Measurements from ENCODE around the gene C19orf47.
A peak's percentile ranks its signal among the peaks of the same experiment; 100 is the strongest.

C19orf47 gene

GRCh38 chr19:40282920-40283319, 65.3 kb downstream of the C19orf47 start:
- no peak overlapping the region for H3K4me3 ChIP-seq (ENCODE audit: control insufficient read depth in 1 of 7, extremely low read depth in 1 of 7, insufficient read depth in 4 of 7, low read depth in 2 of 7, low read length in 6 of 7)
- ChIA-PET POLR2A (no interaction called here), CTCF (interaction anchor here (1.8 kb wide), 1 partner anchor 8 kb away, joined by 4 read pairs; no protein-coding TSS in a partner anchor)
- no peaks in the 10 kb centered on the region for H3K9me3 ChIP-seq (ENCODE audit: control extremely low read depth in 1 of 5, control insufficient read depth in 4 of 5, insufficient read depth in 2 of 5, low read depth in 1 of 5, low read length in 4 of 5)
- DNase-seq, result no peak
- no peaks in the 10 kb centered on the region for H3K27me3 ChIP-seq (replicated peaks in 2 of 5; ENCODE audit: control insufficient read depth in 4 of 5, insufficient read depth in 5 of 5, low read length in 4 of 5)
- H3K4me1 ChIP-seq (ENCODE audit: control extremely low read depth in 1 of 4, control insufficient read depth in 4 of 4, insufficient read depth in 4 of 4, low read length in 3 of 4), result peaks cover 5 to 64% (median 60%) of the 10 kb centered on the region in 4 experiments
- WGBS (ENCODE audit: insufficient coverage), result 87% methylated on average over 4 of the region's 4 CpGs
- H3K36me3 ChIP-seq (ENCODE audit: control insufficient read depth in 4 of 4, insufficient read depth in 4 of 4, low read length in 3 of 4), result peaks cover 0 to 15% (median 5%) of the 10 kb centered on the region in 4 experiments
- peak overlapping the region in 1 of 2 experiments; percentile 92 for H3K27ac ChIP-seq (ENCODE audit: insufficient read depth in 1 of 2, low read depth in 1 of 2, low read length in 2 of 2, poor library complexity in 1 of 2, severe bottlenecking in 2 of 2)

GRCh38 chr19:40282209-40282580, 66.0 kb downstream of the C19orf47 start:
- no peak overlapping the region for H3K4me3 ChIP-seq (ENCODE audit: control insufficient read depth in 1 of 7, extremely low read depth in 1 of 7, insufficient read depth in 4 of 7, low read depth in 2 of 7, low read length in 6 of 7)
- no peak overlapping the region for H3K27ac ChIP-seq (ENCODE audit: insufficient read depth in 1 of 2, low read depth in 1 of 2, low read length in 2 of 2, poor library complexity in 1 of 2, severe bottlenecking in 2 of 2)
- H3K36me3 ChIP-seq (ENCODE audit: control insufficient read depth in 4 of 4, insufficient read depth in 4 of 4, low read length in 3 of 4), result peaks cover 0 to 18% (median 5%) of the 10 kb centered on the region in 4 experiments
- H3K4me1 ChIP-seq (ENCODE audit: control extremely low read depth in 1 of 4, control insufficient read depth in 4 of 4, insufficient read depth in 4 of 4, low read length in 3 of 4), result peaks cover 5 to 66% (median 62%) of the 10 kb centered on the region in 4 experiments
- H3K9me3 ChIP-seq (ENCODE audit: control extremely low read depth in 1 of 5, control insufficient read depth in 4 of 5, insufficient read depth in 2 of 5, low read depth in 1 of 5, low read length in 4 of 5), result no peaks in the 10 kb centered on the region
- ChIA-PET POLR2A (no interaction called here), CTCF (interaction anchor here (1.3 kb wide), 1 partner anchor 18 kb away, joined by 4 read pairs; no protein-coding TSS in a partner anchor)
- 88% methylated on average over 5 of the region's 6 CpGs for WGBS (ENCODE audit: insufficient coverage)
- H3K27me3 ChIP-seq (replicated peaks in 2 of 5; ENCODE audit: control insufficient read depth in 4 of 5, insufficient read depth in 5 of 5, low read length in 4 of 5), result no peaks in the 10 kb centered on the region
- DNase-seq, result no peak

GRCh38 chr19:40281381-40282208, 66.6 kb downstream of the C19orf47 start:
- no peaks in the 10 kb centered on the region for H3K9me3 ChIP-seq (ENCODE audit: control extremely low read depth in 1 of 5, control insufficient read depth in 4 of 5, insufficient read depth in 2 of 5, low read depth in 1 of 5, low read length in 4 of 5)
- peaks cover 2 to 62% (median 58%) of the 10 kb centered on the region in 4 experiments for H3K4me1 ChIP-seq (ENCODE audit: control extremely low read depth in 1 of 4, control insufficient read depth in 4 of 4, insufficient read depth in 4 of 4, low read length in 3 of 4)
- peaks cover 0 to 18% (median 5%) of the 10 kb centered on the region in 4 experiments for H3K36me3 ChIP-seq (ENCODE audit: control insufficient read depth in 4 of 4, insufficient read depth in 4 of 4, low read length in 3 of 4)
- H3K4me3 ChIP-seq (ENCODE audit: control insufficient read depth in 1 of 7, extremely low read depth in 1 of 7, insufficient read depth in 4 of 7, low read depth in 2 of 7, low read length in 6 of 7), result no peak overlapping the region
- 94% methylated on average over 8 of the region's 14 CpGs for WGBS (ENCODE audit: insufficient coverage)
- H3K27ac ChIP-seq (ENCODE audit: insufficient read depth in 1 of 2, low read depth in 1 of 2, low read length in 2 of 2, poor library complexity in 1 of 2, severe bottlenecking in 2 of 2), result peak overlapping the region in 1 of 2 experiments; percentile 23
- no peaks in the 10 kb centered on the region for H3K27me3 ChIP-seq (replicated peaks in 2 of 5; ENCODE audit: control insufficient read depth in 4 of 5, insufficient read depth in 5 of 5, low read length in 4 of 5)
- DNase-seq, result no peak
- ChIA-PET POLR2A (no interaction called here), CTCF (interaction anchor here (1.1 to 1.3 kb wide), 2 partner anchors 17 to 28 kb away, joined by 4 to 5 read pairs; no protein-coding TSS in a partner anchor)

- POLR2A ChIA-PET, result interaction anchor here (0.6 kb wide), 1 partner anchor 193 kb away, joined by 3 read pairs; no protein-coding TSS in a partner anchor
- peaks cover 0 to 55% (median 50%) of the 10 kb centered on the region in 4 experiments for H3K4me1 ChIP-seq (ENCODE audit: control extremely low read depth in 1 of 4, control insufficient read depth in 4 of 4, insufficient read depth in 4 of 4, low read length in 3 of 4)
Observed at GRCh38 chr19:40280608-40281221, 67.5 kb downstream of the C19orf47 start.

GRCh38 chr19:40279761-40280607, 68.2 kb downstream of the C19orf47 start:
- Histone ChIP-seq H3K9me3 (ENCODE audit: control extremely low read depth in 1 of 5, control insufficient read depth in 4 of 5, insufficient read depth in 2 of 5, low read depth in 1 of 5, low read length in 4 of 5) (no peaks in the 10 kb centered on the region), H3K27me3 (replicated peaks in 2 of 5; ENCODE audit: control insufficient read depth in 4 of 5, insufficient read depth in 5 of 5, low read length in 4 of 5) (no peaks in the 10 kb centered on the region), H3K4me3 (ENCODE audit: control insufficient read depth in 1 of 7, extremely low read depth in 1 of 7, insufficient read depth in 4 of 7, low read depth in 2 of 7, low read length in 6 of 7) (peak overlapping the region in 4 of 7 experiments; percentile 0 to 43 (median 7)), H3K36me3 (ENCODE audit: control insufficient read depth in 4 of 4, insufficient read depth in 4 of 4, low read length in 3 of 4) (peaks cover 0 to 18% (median 5%) of the 10 kb centered on the region in 4 experiments), H3K4me1 (ENCODE audit: control extremely low read depth in 1 of 4, control insufficient read depth in 4 of 4, insufficient read depth in 4 of 4, low read length in 3 of 4) (peaks cover 0 to 57% (median 54%) of the 10 kb centered on the region in 4 experiments), H3K27ac (ENCODE audit: insufficient read depth in 1 of 2, low read depth in 1 of 2, low read length in 2 of 2, poor library complexity in 1 of 2, severe bottlenecking in 2 of 2) (peak overlapping the region; percentile 34 to 75)
- ChIA-PET POLR2A (interaction anchor here (0.6 to 1.2 kb wide), 2 partner anchors 16 to 194 kb away, joined by 3 read pairs; no protein-coding TSS in a partner anchor), CTCF (interaction anchor here (1.1 to 1.6 kb wide), 5 partner anchors 10 to 145 kb away, joined by 3 to 5 read pairs (median 3); no protein-coding TSS in a partner anchor)
- DNase-seq, result peak; percentile 26 to 68 (median 62)
- 59% methylated on average over 14 of the region's 17 CpGs for WGBS (ENCODE audit: insufficient coverage)

More at GRCh38 chr19:40280608-40281221, 67.5 kb downstream of the C19orf47 start:
- Histone ChIP-seq H3K9me3 (ENCODE audit: control extremely low read depth in 1 of 5, control insufficient read depth in 4 of 5, insufficient read depth in 2 of 5, low read depth in 1 of 5, low read length in 4 of 5) (no peaks in the 10 kb centered on the region), H3K4me3 (ENCODE audit: control insufficient read depth in 1 of 7, extremely low read depth in 1 of 7, insufficient read depth in 4 of 7, low read depth in 2 of 7, low read length in 6 of 7) (no peak overlapping the region), H3K27ac (ENCODE audit: insufficient read depth in 1 of 2, low read depth in 1 of 2, low read length in 2 of 2, poor library complexity in 1 of 2, severe bottlenecking in 2 of 2) (peak overlapping the region; percentile 15 to 75), H3K27me3 (replicated peaks in 2 of 5; ENCODE audit: control insufficient read depth in 4 of 5, insufficient read depth in 5 of 5, low read length in 4 of 5) (no peaks in the 10 kb centered on the region), H3K36me3 (ENCODE audit: control insufficient read depth in 4 of 4, insufficient read depth in 4 of 4, low read length in 3 of 4) (peaks cover 0 to 18% (median 5%) of the 10 kb centered on the region in 4 experiments)
- CTCF ChIA-PET, result interaction anchor here (1.1 to 1.3 kb wide), 2 partner anchors 16 to 27 kb away, joined by 4 to 5 read pairs; no protein-coding TSS in a partner anchor
- 69% methylated on average over 5 of the region's 10 CpGs for WGBS (ENCODE audit: insufficient coverage)
- no peak for DNase-seq

- Histone ChIP-seq H3K9me3 (ENCODE audit: control extremely low read depth in 1 of 5, control insufficient read depth in 4 of 5, insufficient read depth in 2 of 5, low read depth in 1 of 5, low read length in 4 of 5) (no peaks in the 10 kb centered on the region), H3K4me1 (ENCODE audit: control extremely low read depth in 1 of 4, control insufficient read depth in 4 of 4, insufficient read depth in 4 of 4, low read length in 3 of 4) (peaks cover 0 to 62% (median 58%) of the 10 kb centered on the region in 4 experiments), H3K27ac (ENCODE audit: insufficient read depth in 1 of 2, low read depth in 1 of 2, low read length in 2 of 2, poor library complexity in 1 of 2, severe bottlenecking in 2 of 2) (peak overlapping the region; percentile 33 to 75), H3K4me3 (ENCODE audit: control insufficient read depth in 1 of 7, extremely low read depth in 1 of 7, insufficient read depth in 4 of 7, low read depth in 2 of 7, low read length in 6 of 7) (peak overlapping the region in 4 of 7 experiments; percentile 2 to 43 (median 11)), H3K27me3 (replicated peaks in 2 of 5; ENCODE audit: control insufficient read depth in 4 of 5, insufficient read depth in 5 of 5, low read length in 4 of 5) (no peaks in the 10 kb centered on the region), H3K36me3 (ENCODE audit: control insufficient read depth in 4 of 4, insufficient read depth in 4 of 4, low read length in 3 of 4) (peaks cover 0 to 18% (median 5%) of the 10 kb centered on the region in 4 experiments)
- DNase-seq, result peak in 2 of 3 donors; percentile 50 to 62
- WGBS (ENCODE audit: insufficient coverage), result 21% methylated on average over 9 of the region's 15 CpGs
- CTCF ChIA-PET, result interaction anchor here (1.1 to 1.6 kb wide), 4 partner anchors 9 to 145 kb away, joined by 3 to 5 read pairs (median 3); no protein-coding TSS in a partner anchor
- POLR2A ChIA-PET, result interaction anchor here (0.7 to 1.2 kb wide), 2 partner anchors 15 to 160 kb away, joined by 3 read pairs; no protein-coding TSS in a partner anchor
Observed at GRCh38 chr19:40279120-40279551, 69.1 kb downstream of the C19orf47 start.

Measured in common myeloid progenitor, CD34-positive (primary cell).